22Rv1 (cell line): Measurements from ENCODE around the gene TAS2R14.

ENCODE experiments used
- ZFX ChIP-seq: fragments of 450-650 bp; IDR thresholded peaks from 2 replicates; pipeline ENCODE4 v1.6.1; 2017; ENCODE audit warnings: antibody characterized with exemption, borderline replicate concordance
- TF ChIP-seq, protein P1 (sequence below): fragments of 450-650 bp; IDR thresholded peaks from 2 replicates; pipeline ENCODE4 v1.5.1; 2017; ENCODE audit warnings: mild to moderate bottlenecking

DNA sequence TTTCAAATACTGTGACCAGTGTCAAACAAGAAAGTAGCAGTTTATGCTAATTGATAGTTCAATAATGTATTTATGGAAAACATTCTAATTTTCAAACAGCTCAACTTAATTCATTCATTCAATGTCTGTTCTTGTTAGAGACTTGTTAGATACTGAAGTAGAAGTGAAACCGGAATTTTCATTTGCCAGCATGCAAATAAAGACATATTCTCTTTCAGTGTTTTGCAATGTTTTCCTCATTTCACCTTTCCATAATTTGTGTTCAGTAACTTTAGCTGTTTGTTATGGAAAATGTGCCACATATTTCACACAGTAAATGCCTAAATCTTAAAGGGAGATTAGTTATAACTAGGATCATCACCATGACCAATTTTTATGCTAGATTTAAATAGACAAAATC, 26.4 kb upstream of the TAS2R14 start:
- TF ChIP-seq, protein P1, sequence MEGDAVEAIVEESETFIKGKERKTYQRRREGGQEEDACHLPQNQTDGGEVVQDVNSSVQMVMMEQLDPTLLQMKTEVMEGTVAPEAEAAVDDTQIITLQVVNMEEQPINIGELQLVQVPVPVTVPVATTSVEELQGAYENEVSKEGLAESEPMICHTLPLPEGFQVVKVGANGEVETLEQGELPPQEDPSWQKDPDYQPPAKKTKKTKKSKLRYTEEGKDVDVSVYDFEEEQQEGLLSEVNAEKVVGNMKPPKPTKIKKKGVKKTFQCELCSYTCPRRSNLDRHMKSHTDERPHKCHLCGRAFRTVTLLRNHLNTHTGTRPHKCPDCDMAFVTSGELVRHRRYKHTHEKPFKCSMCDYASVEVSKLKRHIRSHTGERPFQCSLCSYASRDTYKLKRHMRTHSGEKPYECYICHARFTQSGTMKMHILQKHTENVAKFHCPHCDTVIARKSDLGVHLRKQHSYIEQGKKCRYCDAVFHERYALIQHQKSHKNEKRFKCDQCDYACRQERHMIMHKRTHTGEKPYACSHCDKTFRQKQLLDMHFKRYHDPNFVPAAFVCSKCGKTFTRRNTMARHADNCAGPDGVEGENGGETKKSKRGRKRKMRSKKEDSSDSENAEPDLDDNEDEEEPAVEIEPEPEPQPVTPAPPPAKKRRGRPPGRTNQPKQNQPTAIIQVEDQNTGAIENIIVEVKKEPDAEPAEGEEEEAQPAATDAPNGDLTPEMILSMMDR, result no peak
- no peak for TF ChIP-seq ZFX
